K562 (cell line): Measurements from ENCODE around the gene CCL2. TPM values are rescaled to one million over a fixed set of nuclear protein-coding genes. Genes with fewer than 3 reads are reported as not detected.

Source experiments
- ATAC-seq: fragments of 200-7000 bp; cut with Tn5 transposase; 3 replicates; pipeline ENCODE4 v1.9.1; 2020; ENCODE audit warnings: moderate library complexity
- BruUV-seq: library from RNA; stranded (reverse); fragments of 400-500 nt; replicated peaks from 2 replicates; lab custom pipeline; 2021; lab: Mats Ljungman, UMichigan
- CTCF ChIA-PET: fragments of 300-600 bp; formaldehyde crosslinking; extraction: SDS; loops from one replicate; lab custom pipeline; 2021; ENCODE audit warnings: low intra/inter-chr PET ratio; lab: Yijun Ruan, JAX
- POLR2A ChIA-PET: fragments of 300-600, 350-650 bp; sonication (Branson Sonifier 250); formaldehyde crosslinking; extraction: SDS; loops from one replicate; lab custom pipeline; 2021; ENCODE audit warnings: antibody characterized with exemption, inconsistent platforms; lab: Yijun Ruan, JAX
- DNase-seq, 4 experiments: peaks; one replicate each; pipeline versions ENCODE4 v3.0.0 to v3.0.0-alpha.2; 2011 to 2018; ENCODE audit warnings: low spot score in 3 of 4, mixed read lengths in 3 of 4; ENCODE audit errors: extremely low read depth in 1 of 4
- FAIRE-seq: peaks from 2 replicates; lab custom pipeline; 2011; peaks lifted over from hg19 to GRCh38; lab: Jason Lieb, UNC
- H2AFZ ChIP-seq: 2 replicates; pipeline ENCODE4 v1.6.0; 2011; ENCODE audit warnings: low read depth, low read length, control low read depth, inconsistent platforms
- H3K27ac ChIP-seq: fragments of 200-600 bp; 3 replicates; pipeline ENCODE4 v1.8.0; 2011; ENCODE audit warnings: low read depth, mild to moderate bottlenecking, control low read depth, inconsistent platforms, low read length, moderate library complexity, mixed read lengths; ENCODE audit errors: extremely low read depth
- H3K27me3 ChIP-seq, 2 experiments: fragments of 300-600 bp in 1 of 2; 2 replicates in 1 of 2; 3 replicates in 1 of 2; pipeline versions ENCODE4 v1.6.0 to v1.8.0; 2011; ENCODE audit warnings: inconsistent platforms in 2 of 2, low read length in 2 of 2, mild to moderate bottlenecking in 1 of 2, mixed read lengths in 1 of 2, moderate library complexity in 1 of 2; ENCODE audit not compliant: control insufficient read depth in 2 of 2, insufficient read depth in 2 of 2
- H3K36me3 ChIP-seq: fragments of 300-600 bp; 3 replicates; pipeline ENCODE4 v1.8.0; 2011; ENCODE audit warnings: mild to moderate bottlenecking, low read length, inconsistent platforms; ENCODE audit not compliant: control insufficient read depth, insufficient read depth
- H3K4me1 ChIP-seq, 2 experiments: fragments of 200-600 bp in 1 of 2; replicated peaks in 1 of 2; 2 replicates in 1 of 2; 3 replicates in 1 of 2; pipeline versions ENCODE4 v1.5.1 to v1.8.0; 2011; ENCODE audit warnings: inconsistent platforms in 2 of 2, low read length in 2 of 2, mild to moderate bottlenecking in 1 of 2, mixed read lengths in 1 of 2, moderate library complexity in 1 of 2; ENCODE audit not compliant: control insufficient read depth in 2 of 2, insufficient read depth in 2 of 2
- H3K4me2 ChIP-seq: 2 replicates; pipeline ENCODE4 v1.6.1; 2011; ENCODE audit warnings: low read length, control low read depth, inconsistent platforms, mixed read lengths; ENCODE audit not compliant: insufficient read depth
- H3K4me3 ChIP-seq: fragments of 200-600 bp; sonication (generic), shearing (Covaris generic); 2 replicates; pipeline ENCODE4 v1.5.1; 2016; ENCODE audit warnings: control low read depth, inconsistent platforms
- H3K79me2 ChIP-seq: fragments of 200-600 bp; 3 replicates; pipeline ENCODE4 v1.8.0; 2011; ENCODE audit warnings: low read length, inconsistent platforms; ENCODE audit not compliant: control insufficient read depth, insufficient read depth
- H3K9ac ChIP-seq, 2 experiments: 2 replicates each; pipeline versions ENCODE4 v1.6.0 to v1.6.1; 2011; ENCODE audit warnings: low read depth in 2 of 2, low read length in 2 of 2, control low read depth in 1 of 2, inconsistent platforms in 1 of 2, mild to moderate bottlenecking in 1 of 2, mixed read lengths in 1 of 2; ENCODE audit not compliant: insufficient read depth in 1 of 2
- H3K9me1 ChIP-seq: one replicate; pipeline ENCODE4 v1.6.0; 2011; ENCODE audit warnings: inconsistent platforms, mild to moderate bottlenecking, low read length, moderate library complexity; ENCODE audit not compliant: control insufficient read depth, insufficient read depth
- H3K9me3 ChIP-seq: replicated peaks from 2 replicates; pipeline ENCODE4 v1.5.1; 2011; ENCODE audit warnings: low read depth, low read length, inconsistent platforms; ENCODE audit not compliant: control insufficient read depth, insufficient read depth
- H4K20me1 ChIP-seq: replicated peaks from 2 replicates; pipeline ENCODE4 v1.6.1; 2011; ENCODE audit warnings: low read length, inconsistent platforms, mixed read lengths; ENCODE audit not compliant: control insufficient read depth, insufficient read depth
- CC2D1A ChIP-seq: fragments of 450-650 bp; IDR thresholded peaks from 2 replicates; pipeline ENCODE4 v1.6.1; 2017; ENCODE audit warnings: mild to moderate bottlenecking
- ESRRB ChIP-seq: fragments of 250-450 bp; sonication (Bioruptor Pico); IDR thresholded peaks from 2 replicates; pipeline ENCODE4 v1.5.0; 2020; ENCODE audit warnings: mild to moderate bottlenecking, moderate library complexity, borderline replicate concordance
- ETV6 ChIP-seq, 3 experiments: fragments of 150-350 bp in 1 of 3; sonication (generic) in 1 of 3; formaldehyde crosslinking in 1 of 3; IDR thresholded peaks; 2 replicates each; pipeline versions ENCODE4 v1.6.1 to v1.8.0; 2014 to 2022; ENCODE audit warnings: borderline replicate concordance in 2 of 3, low read depth in 2 of 3, antibody characterized with exemption in 1 of 3, low read length in 1 of 3, mild to moderate bottlenecking in 1 of 3, missing genetic modification reagents in 1 of 3
- GTF2F1 ChIP-seq: IDR thresholded peaks from 2 replicates; pipeline ENCODE4 v1.6.1; 2011; ENCODE audit warnings: low read depth, low read length, improper control_type of control experiment
- HDGF ChIP-seq: fragments of 450-650 bp; IDR thresholded peaks from 2 replicates; pipeline ENCODE4 v1.6.1; 2016
- NFRKB ChIP-seq: fragments of 450-650 bp; IDR thresholded peaks from 2 replicates; pipeline ENCODE4 v1.6.1; 2016; ENCODE audit warnings: low read depth
- NR2C2 ChIP-seq, 2 experiments: fragments of 200-800 bp in 1 of 2; sonication (Bioruptor generic) in 1 of 2; sonication (generic) in 1 of 2; formaldehyde crosslinking in 1 of 2; IDR thresholded peaks; 2 replicates each; pipeline versions ENCODE4 v1.6.1 to v1.8.0; 2016 to 2022; ENCODE audit warnings: mild to moderate bottlenecking in 1 of 2, missing compliant biosample characterization in 1 of 2, missing genetic modification characterization in 1 of 2, missing genetic modification reagents in 1 of 2
- NR2F6 ChIP-seq: fragments of 450-650 bp; formaldehyde crosslinking; IDR thresholded peaks from 2 replicates; pipeline ENCODE4 v1.4.0; 2020; ENCODE audit warnings: mild to moderate bottlenecking
- POLR2AphosphoS5 ChIP-seq: IDR thresholded peaks from 2 replicates; pipeline ENCODE4 v1.6.1; 2011; ENCODE audit warnings: mild to moderate bottlenecking, low read depth, low read length, moderate library complexity; ENCODE audit not compliant: control insufficient read depth, insufficient read depth
- RBM39 ChIP-seq: fragments of 200-400 bp; formaldehyde crosslinking; optimal IDR thresholded peaks from 2 replicates; pipeline ENCODE3; 2018; ENCODE audit warnings: low read depth, low read length
- RNF2 ChIP-seq: sonication (generic); IDR thresholded peaks from 2 replicates; pipeline ENCODE4 v1.6.1; 2016
- THRAP3 ChIP-seq: fragments of 450-650 bp; IDR thresholded peaks from 2 replicates; pipeline ENCODE4 v1.6.1; 2016; ENCODE audit warnings: mild to moderate bottlenecking, inconsistent platforms, borderline replicate concordance
- ZNF75A ChIP-seq: fragments of 450-650 bp; formaldehyde crosslinking; IDR thresholded peaks from 2 replicates; pipeline ENCODE4 v1.4.0; 2020; ENCODE audit warnings: mild to moderate bottlenecking
- ZNF77 ChIP-seq: fragments of 250-450 bp; sonication (Bioruptor Pico); IDR thresholded peaks from 2 replicates; pipeline ENCODE4 v1.5.0; 2020
- WGBS: fragments of 100-300 bp; shearing (Covaris generic); methylation state at CpG from one replicate; pipeline ENCODE4 v1.1.6; 2016; ENCODE audit warnings: low coverage, mixed read lengths; ENCODE audit not compliant: insufficient coverage; ENCODE audit errors: missing lambda C conversion rate; 5-methylcytosine and 5-hydroxymethylcytosine counted together
- in situ Hi-C: fragments of 300-500 bp; cut with MboI; formaldehyde crosslinking; loops from 4 replicates; pipeline ENCODE4 v1.15.0; 2018; ENCODE audit warnings: inconsistent platforms, mixed read lengths
- intact Hi-C: fragments of 100-400 bp; cut with micrococcal nuclease; formaldehyde crosslinking; loops from 2 replicates; pipeline ENCODE4 v1.14.2; 2022
- polyA plus RNA-seq, 8 experiments: library from polyadenylated mRNA; depleted of rRNA in 4 of 8; stranded (reverse) in 5 of 8; unstranded in 3 of 8; fragments of >200 nt; fragmentation: Nextera tagmentation in 2 of 8; fragmentation: Illumina TruSeq in 1 of 8; extraction: Ambion mirVana in 2 of 8; extraction: Trizol in 1 of 8; gene quantifications; 2 replicates each; pipeline versions ENCODE4 v1.2.1 to v1.2.3, GENCODE V29; 2011 to 2014; ENCODE audit warnings: inconsistent platforms in 1 of 8, missing spikeins in 1 of 8
- total RNA-seq, 7 experiments: library from RNA; depleted of rRNA in 6 of 7; stranded (reverse); fragments of >200 nt in 6 of 7; fragmentation: Illumina TruSeq in 2 of 7; extraction: Trizol in 2 of 7; gene quantifications; 2 replicates each; pipeline versions ENCODE4 v1.2.1 to v1.2.3, GENCODE V29; 2011 to 2021; ENCODE audit warnings: low replicate concordance in 1 of 7
- TF ChIP-seq, protein P1 (sequence below): sonication (generic); formaldehyde crosslinking; IDR thresholded peaks from 2 replicates; pipeline ENCODE4 v1.8.1; 2023; ENCODE audit warnings: mild to moderate bottlenecking, missing genetic modification reagents

The CCL2 gene
- total and polyA plus RNA-seq, 9 of the 15 experiments (the other 6 are each of a cell fraction or from before 2014, with no cell fraction given): 0.54 to 5.4 (median 0.88) TPM

DNA sequence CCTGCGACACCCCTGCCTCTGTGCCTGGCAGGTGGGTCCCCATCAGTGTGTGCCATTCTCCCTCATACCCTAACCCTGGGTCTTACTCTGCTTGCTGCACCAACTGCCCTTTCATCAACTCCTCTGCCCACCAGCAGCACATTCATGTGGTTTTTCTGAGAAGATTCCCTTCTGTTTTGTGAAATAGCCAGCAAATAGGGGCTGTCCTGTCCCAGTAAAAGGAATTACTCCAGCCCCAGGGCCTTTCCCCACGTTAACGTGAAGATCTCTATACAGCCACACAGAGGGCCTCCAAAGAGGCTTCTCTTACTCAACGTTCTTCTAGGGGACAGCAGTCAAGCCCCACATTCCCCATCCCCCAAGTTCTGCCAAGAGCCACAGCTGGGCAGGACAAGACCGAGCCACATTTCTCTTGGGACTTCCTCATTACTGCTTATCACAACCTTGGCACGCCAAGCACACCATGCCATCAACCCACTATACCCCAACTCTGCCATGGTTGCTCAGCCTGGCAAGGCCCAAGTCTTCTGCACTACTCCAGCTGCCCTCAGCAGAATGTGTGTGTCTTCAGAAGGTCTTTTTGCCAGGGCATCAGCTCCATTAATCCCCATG, 18.7 kb upstream of the CCL2 start:
- ChIA-PET POLR2A (interaction anchor here (0.9 kb wide), 1 partner anchor 18 kb away, joined by 3 read pairs; no protein-coding TSS in a partner anchor), CTCF (no interaction called here)
- H3K36me3 ChIP-seq: no peaks in the 10 kb centered on the region
- H3K27ac ChIP-seq: no peak overlapping the region
- H3K9ac ChIP-seq: no peak overlapping the region
- in situ Hi-C loops: no loop called here
- H4K20me1 ChIP-seq: no peaks in the 10 kb centered on the region
- TF ChIP-seq ETV6 (IDR thresholded peaks at IDR 0.05; ENCODE audit: borderline replicate concordance in 1 of 2, low read depth in 2 of 2, low read length in 1 of 2): no peak
- TF ChIP-seq ETV6 (CRISPR knock-in tag; IDR thresholded peaks at IDR 0.05; ENCODE audit: borderline replicate concordance): no peak
- no peak for TF ChIP-seq NFRKB
- TF ChIP-seq ZNF77: no peak
- ATAC-seq (no peak), DNase-seq (no peak), FAIRE-seq (no peak)
- no peak overlapping the region for H3K4me3 ChIP-seq
- no peaks in the 10 kb centered on the region for H3K9me1 ChIP-seq
- H3K79me2 ChIP-seq: no peaks in the 10 kb centered on the region
- H3K9me3 ChIP-seq: no peaks in the 10 kb centered on the region
- H2AFZ ChIP-seq: no peak overlapping the region
- no peaks in the 10 kb centered on the region; a peak in 1 of 5 replicates for H3K27me3 ChIP-seq
- intact Hi-C loops: no loop called here
- BruUV-seq: no TSS peak
- H3K4me1 ChIP-seq: no peaks in the 10 kb centered on the region
- WGBS: 2% methylated on average over 6 of the region's 6 CpGs
- no peak overlapping the region for H3K4me2 ChIP-seq

DNA sequence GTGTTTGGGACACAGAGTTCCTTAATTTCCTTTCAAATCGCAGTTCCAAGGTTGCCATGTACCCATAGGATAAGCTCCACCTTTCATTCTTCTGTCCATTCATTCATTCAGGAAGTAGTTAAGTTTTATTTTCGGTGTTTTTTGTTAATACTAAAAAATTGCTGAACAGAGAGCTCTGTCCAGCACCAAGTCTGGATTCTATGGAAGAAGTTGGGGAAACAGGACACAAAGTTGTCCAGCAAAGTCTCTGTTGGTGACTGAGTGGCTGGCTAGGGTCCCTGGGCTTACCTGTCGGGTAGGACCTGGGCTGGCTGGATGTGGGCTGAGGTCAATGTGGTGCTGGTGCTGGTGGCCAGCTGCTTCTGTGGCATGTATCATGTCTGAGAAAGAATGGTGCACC, 17.6 kb upstream of the CCL2 start:
- intact Hi-C loops (no loop called here), in situ Hi-C loops (no loop called here)
- no TSS peak for BruUV-seq
- H3K9ac ChIP-seq: no peak overlapping the region
- CTCF ChIA-PET: no interaction called here
- H3K27me3 ChIP-seq: no peaks in the 10 kb centered on the region; a peak in 1 of 5 replicates
- no peaks in the 10 kb centered on the region for H3K9me3 ChIP-seq
- POLR2A ChIA-PET: no interaction called here
- no peaks in the 10 kb centered on the region; a peak in 1 of 5 replicates for H3K4me1 ChIP-seq
- H3K36me3 ChIP-seq: no peaks in the 10 kb centered on the region
- ATAC-seq: no peak
- H4K20me1 ChIP-seq: no peaks in the 10 kb centered on the region
- no peak overlapping the region for H3K4me3 ChIP-seq
- FAIRE-seq: no peak
- no peaks in the 10 kb centered on the region for H3K9me1 ChIP-seq
- WGBS: 0% methylated on average over 3 of the region's 3 CpGs
- H2AFZ ChIP-seq: no peak overlapping the region
- no peaks in the 10 kb centered on the region for H3K79me2 ChIP-seq
- no peak for DNase-seq
- no peak overlapping the region for H3K4me2 ChIP-seq
- H3K27ac ChIP-seq: no peak overlapping the region
- no peak for TF ChIP-seq RNF2
- TF ChIP-seq RBM39: no peak
- TF ChIP-seq, protein P1, sequence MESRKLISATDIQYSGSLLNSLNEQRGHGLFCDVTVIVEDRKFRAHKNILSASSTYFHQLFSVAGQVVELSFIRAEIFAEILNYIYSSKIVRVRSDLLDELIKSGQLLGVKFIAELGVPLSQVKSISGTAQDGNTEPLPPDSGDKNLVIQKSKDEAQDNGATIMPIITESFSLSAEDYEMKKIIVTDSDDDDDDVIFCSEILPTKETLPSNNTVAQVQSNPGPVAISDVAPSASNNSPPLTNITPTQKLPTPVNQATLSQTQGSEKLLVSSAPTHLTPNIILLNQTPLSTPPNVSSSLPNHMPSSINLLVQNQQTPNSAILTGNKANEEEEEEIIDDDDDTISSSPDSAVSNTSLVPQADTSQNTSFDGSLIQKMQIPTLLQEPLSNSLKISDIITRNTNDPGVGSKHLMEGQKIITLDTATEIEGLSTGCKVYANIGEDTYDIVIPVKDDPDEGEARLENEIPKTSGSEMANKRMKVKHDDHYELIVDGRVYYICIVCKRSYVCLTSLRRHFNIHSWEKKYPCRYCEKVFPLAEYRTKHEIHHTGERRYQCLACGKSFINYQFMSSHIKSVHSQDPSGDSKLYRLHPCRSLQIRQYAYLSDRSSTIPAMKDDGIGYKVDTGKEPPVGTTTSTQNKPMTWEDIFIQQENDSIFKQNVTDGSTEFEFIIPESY: no peak
- no peak for TF ChIP-seq POLR2AphosphoS5
- no peak for TF ChIP-seq CC2D1A
- no peak for TF ChIP-seq HDGF
- no peak for TF ChIP-seq GTF2F1
- TF ChIP-seq THRAP3: no peak
- no peak for TF ChIP-seq ZNF75A
- TF ChIP-seq NR2F6 (CRISPR knock-in tag): no peak
- TF ChIP-seq ESRRB (CRISPR knock-in tag): no peak
- no peak for TF ChIP-seq NR2C2 (CRISPR knock-in tag; IDR thresholded peaks at IDR 0.05)
- TF ChIP-seq NR2C2 (tag; IDR thresholded peaks at IDR 0.05): no peak
